Thoracic aorta endothelial cell (primary cell): ENCODE measurements around the gene FOXN1. TPM values are rescaled to one million over a fixed set of nuclear protein-coding genes. Genes with fewer than 3 reads are reported as not detected.

Source experiments
- total RNA-seq: library from RNA; depleted of rRNA; stranded (reverse); fragments of >200 nt; gene quantifications from 2 replicates; pipeline ENCODE4 v1.2.3, GENCODE V29; 2012

The FOXN1 gene, protein sequence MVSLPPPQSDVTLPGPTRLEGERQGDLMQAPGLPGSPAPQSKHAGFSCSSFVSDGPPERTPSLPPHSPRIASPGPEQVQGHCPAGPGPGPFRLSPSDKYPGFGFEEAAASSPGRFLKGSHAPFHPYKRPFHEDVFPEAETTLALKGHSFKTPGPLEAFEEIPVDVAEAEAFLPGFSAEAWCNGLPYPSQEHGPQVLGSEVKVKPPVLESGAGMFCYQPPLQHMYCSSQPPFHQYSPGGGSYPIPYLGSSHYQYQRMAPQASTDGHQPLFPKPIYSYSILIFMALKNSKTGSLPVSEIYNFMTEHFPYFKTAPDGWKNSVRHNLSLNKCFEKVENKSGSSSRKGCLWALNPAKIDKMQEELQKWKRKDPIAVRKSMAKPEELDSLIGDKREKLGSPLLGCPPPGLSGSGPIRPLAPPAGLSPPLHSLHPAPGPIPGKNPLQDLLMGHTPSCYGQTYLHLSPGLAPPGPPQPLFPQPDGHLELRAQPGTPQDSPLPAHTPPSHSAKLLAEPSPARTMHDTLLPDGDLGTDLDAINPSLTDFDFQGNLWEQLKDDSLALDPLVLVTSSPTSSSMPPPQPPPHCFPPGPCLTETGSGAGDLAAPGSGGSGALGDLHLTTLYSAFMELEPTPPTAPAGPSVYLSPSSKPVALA
- not detected in 2 replicates for total RNA-seq

DNA sequence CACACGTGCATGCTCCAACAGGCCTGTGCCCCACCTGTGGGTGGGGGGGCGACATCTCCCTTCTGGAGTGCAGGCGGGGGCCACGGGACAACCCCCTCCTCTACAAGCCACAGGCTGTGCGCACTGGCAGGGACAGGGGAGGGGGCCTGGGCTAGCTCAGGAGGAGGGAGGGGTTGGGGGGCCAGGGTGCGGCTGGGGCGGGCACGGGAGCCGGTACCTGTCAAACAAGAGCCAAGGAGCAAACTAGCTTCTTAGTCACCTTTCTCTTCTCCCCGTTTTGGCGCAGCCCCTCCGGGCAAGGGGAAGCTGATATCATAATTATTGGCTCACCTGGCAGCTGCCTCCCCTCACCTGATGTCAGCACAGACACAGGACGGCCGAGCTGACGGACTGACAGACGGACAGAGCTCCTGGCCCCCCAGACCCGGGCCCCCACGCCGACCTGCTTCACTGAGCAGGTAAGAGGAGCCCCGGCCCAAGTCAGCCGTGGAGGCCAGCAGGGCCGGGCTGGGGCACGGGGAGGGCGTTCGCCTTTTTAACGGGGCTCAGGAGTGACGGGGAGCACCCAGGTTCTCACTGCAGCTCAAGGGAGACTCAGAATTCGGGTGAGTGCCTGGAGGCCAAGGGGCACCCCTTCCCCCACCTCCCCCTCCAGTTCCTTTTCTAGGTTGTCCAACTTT is at the start of gene FOXN1:
Gene FOXN1 (plus strand): TSS at position 363 of the 680 bp plus-strand sequence. CDS start 17,622 bp downstream, outside the sequence.

DNA sequence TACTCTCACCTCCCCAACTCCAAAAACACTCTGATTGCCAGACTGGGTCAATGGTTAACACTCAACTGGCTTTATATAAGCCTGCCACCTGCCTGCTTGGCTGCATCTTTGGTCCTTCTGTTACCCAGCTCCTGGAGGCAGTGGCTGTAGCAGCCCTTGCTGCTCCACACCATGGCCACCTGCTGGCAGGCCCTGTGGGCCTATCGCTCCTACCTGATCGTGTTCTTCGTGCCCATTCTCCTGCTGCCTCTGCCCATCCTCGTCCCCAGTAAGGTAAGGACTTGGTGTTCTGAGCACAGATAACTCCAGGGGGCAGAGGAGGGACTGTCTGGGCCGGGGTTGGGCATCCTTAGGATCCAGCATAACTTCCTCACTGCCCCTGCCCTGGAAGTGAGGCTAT is 32.6 kb upstream of the FOXN1 start, which contains the start of gene SLC13A2:
Gene SLC13A2 (plus strand): TSS at position 103 of the 400 bp plus-strand sequence. CDS start 69 bp downstream, at position 172.

DNA sequence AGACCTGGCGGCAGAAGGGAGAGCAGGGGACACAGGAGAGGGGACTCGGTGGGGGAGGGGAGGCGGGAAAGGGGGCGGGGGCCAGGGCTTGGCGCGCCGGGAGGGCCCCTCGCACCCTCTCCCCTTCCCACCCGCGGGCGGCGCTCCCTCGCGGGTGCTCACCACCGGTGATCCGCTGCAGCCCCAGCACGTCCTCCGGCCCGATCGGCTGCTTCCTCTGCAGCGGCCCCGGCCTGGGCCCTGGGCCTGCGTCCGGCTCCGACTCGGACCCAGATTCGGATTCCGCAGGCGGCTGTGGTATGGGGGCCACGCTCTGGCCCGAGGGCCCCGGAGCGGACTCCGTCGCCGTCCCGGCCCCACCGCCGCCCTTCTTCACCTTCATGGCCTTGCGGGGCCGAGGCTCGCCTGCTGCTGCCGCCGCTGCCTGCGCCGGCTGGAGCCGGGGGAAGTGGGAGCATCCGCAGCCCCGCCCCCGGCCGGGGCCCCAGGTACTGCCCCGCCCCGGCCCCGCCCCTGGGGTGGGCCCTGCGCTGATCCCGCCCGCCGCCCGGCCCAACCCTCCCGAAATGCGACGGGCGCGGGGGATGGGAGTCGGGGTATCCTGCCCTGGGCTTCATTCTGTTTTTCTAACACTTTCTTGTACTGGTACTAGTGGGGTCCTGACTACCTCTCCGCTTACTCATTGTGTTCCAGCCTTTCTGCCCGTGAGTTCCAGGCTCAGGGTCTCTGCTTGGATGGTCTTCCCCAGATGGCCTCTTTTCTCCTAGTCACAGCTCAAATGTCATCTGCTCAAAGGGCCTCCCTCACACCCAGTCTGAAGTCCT is 46.2 kb downstream of the FOXN1 start, which contains the start of gene UNC119:
Gene UNC119 (minus strand): TSS at position 449 of the 824 bp plus-strand sequence. CDS start 67 bp downstream, at position 382.

DNA sequence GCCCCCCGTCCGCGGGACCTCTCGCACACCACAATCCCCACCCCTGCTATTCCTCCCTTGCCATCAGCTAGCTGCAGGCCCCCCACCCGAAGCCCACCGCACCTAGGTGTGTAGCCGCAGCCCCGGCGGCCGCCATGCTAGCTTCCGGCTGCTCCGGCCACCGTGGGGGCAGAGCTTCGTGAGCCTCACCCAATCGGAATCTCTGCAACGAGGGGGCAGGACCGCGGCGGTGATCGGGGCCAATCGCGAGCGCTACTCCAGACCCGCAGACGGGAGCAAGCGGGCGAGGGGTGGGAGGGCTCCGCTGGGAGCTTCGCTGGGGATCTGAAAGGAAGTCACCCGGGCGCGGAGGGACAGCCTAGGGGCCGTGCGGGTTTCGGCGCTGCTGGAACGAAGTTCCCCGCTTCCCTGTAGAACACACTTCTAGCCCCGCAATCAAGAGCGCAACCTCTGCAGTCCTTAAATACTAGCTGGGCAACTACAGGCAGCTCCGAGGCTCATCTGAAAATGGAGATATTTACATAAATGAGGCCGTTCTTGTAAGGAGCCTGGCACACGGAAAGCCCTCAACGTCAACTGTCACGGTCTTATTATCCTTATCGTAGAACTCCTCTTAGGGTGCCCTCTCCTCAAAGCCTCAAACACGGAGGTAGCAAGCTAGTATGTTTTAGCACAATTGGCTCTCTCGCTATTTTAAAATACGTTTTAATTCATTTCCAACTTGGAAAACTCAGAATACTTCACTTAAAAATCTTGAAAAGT is 65.4 kb downstream of the FOXN1 start, which contains the start of gene PIGS:
Gene PIGS (minus strand): TSS at position 164 of the 762 bp plus-strand sequence. CDS start 28 bp downstream, at position 136.

DNA sequence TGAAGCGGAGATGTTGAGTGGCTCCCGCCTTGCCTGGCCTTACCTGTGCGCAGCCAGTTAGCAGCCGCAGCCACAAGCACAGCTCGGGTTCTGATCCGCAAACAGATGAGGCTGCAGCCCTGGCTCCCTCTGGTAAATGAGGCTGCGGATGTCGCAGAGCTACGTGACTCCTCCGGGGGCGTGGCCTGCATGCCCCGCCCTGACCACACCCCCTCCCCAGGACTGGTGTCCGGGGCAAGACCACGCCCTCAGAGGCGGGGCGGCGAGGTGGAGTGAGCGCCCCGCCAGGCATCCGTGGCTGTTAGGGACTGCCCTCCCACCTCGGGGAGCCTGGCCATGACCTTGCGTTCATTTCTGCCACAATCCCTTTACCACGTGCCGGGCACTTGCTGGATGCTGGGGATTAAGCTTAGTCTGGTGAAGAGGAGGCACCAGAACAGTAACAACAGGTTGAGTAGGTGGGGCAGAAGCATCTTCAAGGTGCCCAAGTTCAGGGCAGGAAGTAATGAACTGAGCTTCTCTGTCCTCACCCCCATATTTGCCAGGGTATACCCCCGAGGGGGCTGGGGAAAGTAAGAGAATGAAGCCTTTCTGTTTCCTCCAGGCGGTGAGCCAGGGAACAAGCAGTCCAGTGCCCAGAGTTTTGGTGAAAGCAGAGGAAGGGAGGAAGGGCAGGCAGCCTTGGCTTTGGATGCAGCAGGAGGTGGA is 70.8 kb downstream of the FOXN1 start, which contains the start of gene ALDOC:
Gene ALDOC (minus strand): TSS at position 138 of the 708 bp plus-strand sequence. CDS start 1,363 bp downstream, outside the sequence.

Other genes starting within 250 kb of the FOXN1 start
- 29.9 and 55.8 TPM in 2 replicates for gene TMEM97, start 187.1 kb upstream of the FOXN1 start, total RNA-seq
- 39.3 and 52.8 TPM in 2 replicates for gene IFT20, start 170.9 kb upstream of the FOXN1 start, total RNA-seq
- 47.9 and 50.8 TPM in 2 replicates for gene TNFAIP1, start 170.6 kb upstream of the FOXN1 start, total RNA-seq
- 79.1 and 98.4 TPM in 2 replicates for gene POLDIP2, start 148.8 kb upstream of the FOXN1 start, total RNA-seq
- not detected in 2 replicates for gene SEBOX, start 141.1 kb upstream of the FOXN1 start, total RNA-seq
- 0.07 and 0.13 TPM in 2 replicates for gene VTN, start 136.0 kb upstream of the FOXN1 start, total RNA-seq
- 4.4 and 5.8 TPM in 2 replicates for gene SARM1, start 134.7 kb upstream of the FOXN1 start, total RNA-seq
- 3.6 and 6.5 TPM in 2 replicates for gene SLC46A1, start 100.1 kb upstream of the FOXN1 start, total RNA-seq
- gene SLC13A2, start 32.7 kb upstream of the FOXN1 start, total RNA-seq, result not detected in 2 replicates
- gene UNC119, start 46.3 kb downstream of the FOXN1 start, total RNA-seq, result 14.1 and 19.3 TPM in 2 replicates
- gene PIGS, start 65.2 kb downstream of the FOXN1 start, total RNA-seq, result 43.0 and 62.8 TPM in 2 replicates
- 17.7 and 23.4 TPM in 2 replicates for gene ALDOC, start 70.5 kb downstream of the FOXN1 start, total RNA-seq
- gene SPAG5, start 92.7 kb downstream of the FOXN1 start, total RNA-seq, result 45.1 and 65.0 TPM in 2 replicates
- 12.6 and 12.7 TPM in 2 replicates for gene RSKR, start 107.8 kb downstream of the FOXN1 start, total RNA-seq
- 213 TPM in 2 replicates for gene BLTP2, start 138.8 kb downstream of the FOXN1 start, total RNA-seq
- 31.2 and 36.7 TPM in 2 replicates for gene SDF2, start 155.6 kb downstream of the FOXN1 start, total RNA-seq
- gene SUPT6H, start 155.9 kb downstream of the FOXN1 start, total RNA-seq, result 55.9 and 65.0 TPM in 2 replicates
- 1.1 and 1.3 TPM in 2 replicates for gene PROCA1, start 205.5 kb downstream of the FOXN1 start, total RNA-seq
- gene RAB34, start 211.5 kb downstream of the FOXN1 start, total RNA-seq, result 24.9 and 96.6 TPM in 2 replicates
- 554 and 645 TPM in 2 replicates for gene RPL23A, start 213.6 kb downstream of the FOXN1 start, total RNA-seq
- gene TLCD1, start 219.9 kb downstream of the FOXN1 start, total RNA-seq, result 0.93 and 1.0 TPM in 2 replicates
- 1.1 and 1.5 TPM in 2 replicates for gene NEK8, start 222.4 kb downstream of the FOXN1 start, total RNA-seq
- gene TRAF4, start 237.7 kb downstream of the FOXN1 start, total RNA-seq, result 24.6 and 27.9 TPM in 2 replicates